ENCODE measurements around the gene MATN3.

Gene MATN3

DNA sequence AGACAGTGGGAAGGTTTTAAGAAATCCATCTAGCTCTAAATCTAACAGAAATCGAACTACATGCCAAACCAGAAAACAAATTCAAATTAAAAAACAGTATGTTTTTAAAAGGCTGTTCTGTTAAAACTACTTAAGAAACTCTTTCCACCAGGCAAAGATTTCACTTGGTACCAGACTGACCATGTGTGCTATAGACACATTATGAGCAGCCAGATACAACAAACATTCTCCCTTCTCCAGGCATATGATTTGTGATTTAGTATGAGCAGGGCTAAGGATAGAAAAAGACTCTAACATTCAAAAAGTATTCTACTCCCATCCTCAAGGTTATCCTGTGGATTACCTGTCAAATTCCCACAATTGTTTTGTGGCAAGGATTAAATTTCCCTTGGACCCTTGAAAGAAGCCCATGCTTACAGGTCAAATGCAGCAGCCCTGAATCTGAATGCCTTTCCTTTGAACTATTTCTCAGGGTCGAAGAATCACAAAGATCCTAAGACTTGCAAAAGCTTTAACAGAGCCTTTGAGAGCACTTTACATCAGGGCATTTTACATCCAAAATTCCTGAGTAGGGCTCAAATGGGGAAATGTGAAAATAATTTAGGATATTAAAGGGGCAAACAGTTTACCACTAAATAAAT is 68.1 kb downstream of the MATN3 start:
- ATAC-seq, result no peak
- TF ChIP-seq ZFP30 (CRISPR knock-in tag; IDR thresholded peaks at IDR 0.05) (no peak), ZNF70 (CRISPR knock-in tag; IDR thresholded peaks at IDR 0.05) (no peak), PPARA (CRISPR knock-in tag; IDR thresholded peaks at IDR 0.05; ENCODE audit: borderline replicate concordance) (no peak), OSR1 (CRISPR knock-in tag; IDR thresholded peaks at IDR 0.05) (no peak), SNAI2 (CRISPR knock-in tag; IDR thresholded peaks at IDR 0.05) (no peak), TOX (CRISPR knock-in tag; IDR thresholded peaks at IDR 0.05; ENCODE audit: borderline replicate concordance) (no peak), ESRRG (CRISPR knock-in tag; IDR thresholded peaks at IDR 0.05) (no peak), BACH2 (CRISPR knock-in tag; IDR thresholded peaks at IDR 0.05; ENCODE audit: borderline replicate concordance) (no peak)
- TF ChIP-seq, protein P1, sequence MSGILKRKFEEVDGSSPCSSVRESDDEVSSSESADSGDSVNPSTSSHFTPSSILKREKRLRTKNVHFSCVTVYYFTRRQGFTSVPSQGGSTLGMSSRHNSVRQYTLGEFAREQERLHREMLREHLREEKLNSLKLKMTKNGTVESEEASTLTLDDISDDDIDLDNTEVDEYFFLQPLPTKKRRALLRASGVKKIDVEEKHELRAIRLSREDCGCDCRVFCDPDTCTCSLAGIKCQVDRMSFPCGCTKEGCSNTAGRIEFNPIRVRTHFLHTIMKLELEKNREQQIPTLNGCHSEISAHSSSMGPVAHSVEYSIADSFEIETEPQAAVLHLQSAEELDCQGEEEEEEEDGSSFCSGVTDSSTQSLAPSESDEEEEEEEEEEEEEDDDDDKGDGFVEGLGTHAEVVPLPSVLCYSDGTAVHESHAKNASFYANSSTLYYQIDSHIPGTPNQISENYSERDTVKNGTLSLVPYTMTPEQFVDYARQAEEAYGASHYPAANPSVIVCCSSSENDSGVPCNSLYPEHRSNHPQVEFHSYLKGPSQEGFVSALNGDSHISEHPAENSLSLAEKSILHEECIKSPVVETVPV (CRISPR knock-in tag; IDR thresholded peaks at IDR 0.05), result no peak
- TF ChIP-seq, protein P2, sequence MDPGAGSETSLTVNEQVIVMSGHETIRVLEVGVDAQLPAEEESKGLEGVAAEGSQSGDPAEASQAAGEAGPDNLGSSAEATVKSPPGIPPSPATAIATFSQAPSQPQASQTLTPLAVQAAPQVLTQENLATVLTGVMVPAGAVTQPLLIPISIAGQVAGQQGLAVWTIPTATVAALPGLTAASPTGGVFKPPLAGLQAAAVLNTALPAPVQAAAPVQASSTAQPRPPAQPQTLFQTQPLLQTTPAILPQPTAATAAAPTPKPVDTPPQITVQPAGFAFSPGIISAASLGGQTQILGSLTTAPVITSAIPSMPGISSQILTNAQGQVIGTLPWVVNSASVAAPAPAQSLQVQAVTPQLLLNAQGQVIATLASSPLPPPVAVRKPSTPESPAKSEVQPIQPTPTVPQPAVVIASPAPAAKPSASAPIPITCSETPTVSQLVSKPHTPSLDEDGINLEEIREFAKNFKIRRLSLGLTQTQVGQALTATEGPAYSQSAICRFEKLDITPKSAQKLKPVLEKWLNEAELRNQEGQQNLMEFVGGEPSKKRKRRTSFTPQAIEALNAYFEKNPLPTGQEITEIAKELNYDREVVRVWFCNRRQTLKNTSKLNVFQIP (CRISPR knock-in tag; IDR thresholded peaks at IDR 0.05; ENCODE audit: borderline replicate concordance, low read depth), result no peak
- TF ChIP-seq, protein P3, sequence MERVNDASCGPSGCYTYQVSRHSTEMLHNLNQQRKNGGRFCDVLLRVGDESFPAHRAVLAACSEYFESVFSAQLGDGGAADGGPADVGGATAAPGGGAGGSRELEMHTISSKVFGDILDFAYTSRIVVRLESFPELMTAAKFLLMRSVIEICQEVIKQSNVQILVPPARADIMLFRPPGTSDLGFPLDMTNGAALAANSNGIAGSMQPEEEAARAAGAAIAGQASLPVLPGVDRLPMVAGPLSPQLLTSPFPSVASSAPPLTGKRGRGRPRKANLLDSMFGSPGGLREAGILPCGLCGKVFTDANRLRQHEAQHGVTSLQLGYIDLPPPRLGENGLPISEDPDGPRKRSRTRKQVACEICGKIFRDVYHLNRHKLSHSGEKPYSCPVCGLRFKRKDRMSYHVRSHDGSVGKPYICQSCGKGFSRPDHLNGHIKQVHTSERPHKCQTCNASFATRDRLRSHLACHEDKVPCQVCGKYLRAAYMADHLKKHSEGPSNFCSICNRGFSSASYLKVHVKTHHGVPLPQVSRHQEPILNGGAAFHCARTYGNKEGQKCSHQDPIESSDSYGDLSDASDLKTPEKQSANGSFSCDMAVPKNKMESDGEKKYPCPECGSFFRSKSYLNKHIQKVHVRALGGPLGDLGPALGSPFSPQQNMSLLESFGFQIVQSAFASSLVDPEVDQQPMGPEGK (CRISPR knock-in tag; IDR thresholded peaks at IDR 0.05; ENCODE audit: borderline replicate concordance), result no peak
- TF ChIP-seq, protein P4, sequence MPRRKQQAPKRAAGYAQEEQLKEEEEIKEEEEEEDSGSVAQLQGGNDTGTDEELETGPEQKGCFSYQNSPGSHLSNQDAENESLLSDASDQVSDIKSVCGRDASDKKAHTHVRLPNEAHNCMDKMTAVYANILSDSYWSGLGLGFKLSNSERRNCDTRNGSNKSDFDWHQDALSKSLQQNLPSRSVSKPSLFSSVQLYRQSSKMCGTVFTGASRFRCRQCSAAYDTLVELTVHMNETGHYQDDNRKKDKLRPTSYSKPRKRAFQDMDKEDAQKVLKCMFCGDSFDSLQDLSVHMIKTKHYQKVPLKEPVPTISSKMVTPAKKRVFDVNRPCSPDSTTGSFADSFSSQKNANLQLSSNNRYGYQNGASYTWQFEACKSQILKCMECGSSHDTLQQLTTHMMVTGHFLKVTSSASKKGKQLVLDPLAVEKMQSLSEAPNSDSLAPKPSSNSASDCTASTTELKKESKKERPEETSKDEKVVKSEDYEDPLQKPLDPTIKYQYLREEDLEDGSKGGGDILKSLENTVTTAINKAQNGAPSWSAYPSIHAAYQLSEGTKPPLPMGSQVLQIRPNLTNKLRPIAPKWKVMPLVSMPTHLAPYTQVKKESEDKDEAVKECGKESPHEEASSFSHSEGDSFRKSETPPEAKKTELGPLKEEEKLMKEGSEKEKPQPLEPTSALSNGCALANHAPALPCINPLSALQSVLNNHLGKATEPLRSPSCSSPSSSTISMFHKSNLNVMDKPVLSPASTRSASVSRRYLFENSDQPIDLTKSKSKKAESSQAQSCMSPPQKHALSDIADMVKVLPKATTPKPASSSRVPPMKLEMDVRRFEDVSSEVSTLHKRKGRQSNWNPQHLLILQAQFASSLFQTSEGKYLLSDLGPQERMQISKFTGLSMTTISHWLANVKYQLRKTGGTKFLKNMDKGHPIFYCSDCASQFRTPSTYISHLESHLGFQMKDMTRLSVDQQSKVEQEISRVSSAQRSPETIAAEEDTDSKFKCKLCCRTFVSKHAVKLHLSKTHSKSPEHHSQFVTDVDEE (CRISPR knock-in tag; IDR thresholded peaks at IDR 0.05), result no peak

DNA sequence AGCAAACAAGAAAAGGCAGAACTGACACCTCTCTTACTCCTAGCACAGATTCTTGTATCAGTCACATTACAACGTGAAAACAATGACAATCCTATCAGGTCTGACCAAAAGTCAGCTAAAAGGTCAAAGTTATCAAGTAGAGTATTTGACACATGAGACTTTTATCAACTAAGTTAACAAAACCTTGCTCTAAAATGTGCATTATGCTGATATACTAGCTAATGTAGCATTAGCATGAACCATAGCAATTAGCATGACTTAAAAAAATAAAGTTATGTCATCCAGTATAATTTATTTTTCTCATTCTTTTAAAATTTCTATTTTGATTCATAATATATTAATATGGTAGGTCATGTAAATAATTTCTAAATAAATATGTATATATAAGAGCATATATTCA is 69.3 kb downstream of the MATN3 start:
- no peak for ATAC-seq
- no peak for TF ChIP-seq BACH2 (CRISPR knock-in tag; IDR thresholded peaks at IDR 0.05; ENCODE audit: borderline replicate concordance)
- no peak for TF ChIP-seq ARNTL (CRISPR knock-in tag; IDR thresholded peaks at IDR 0.05; ENCODE audit: borderline replicate concordance, low read depth)
- no peak for TF ChIP-seq TOX (CRISPR knock-in tag; IDR thresholded peaks at IDR 0.05; ENCODE audit: borderline replicate concordance)
- TF ChIP-seq RARB (CRISPR knock-in tag; IDR thresholded peaks at IDR 0.05), result no peak
- TF ChIP-seq ZFP3 (CRISPR knock-in tag; IDR thresholded peaks at IDR 0.05), result no peak
- TF ChIP-seq ZNF565 (CRISPR knock-in tag; conservative IDR thresholded peaks at IDR 0.05; ENCODE audit: low read depth), result no peak
- TF ChIP-seq ZNF70 (CRISPR knock-in tag; IDR thresholded peaks at IDR 0.05), result no peak
- no peak for TF ChIP-seq ZFP30 (CRISPR knock-in tag; IDR thresholded peaks at IDR 0.05)
- TF ChIP-seq, protein P3 (CRISPR knock-in tag; IDR thresholded peaks at IDR 0.05; ENCODE audit: borderline replicate concordance), result no peak
- TF ChIP-seq ZNF8 (CRISPR knock-in tag; IDR thresholded peaks at IDR 0.05), result no peak
- TF ChIP-seq, protein P5, sequence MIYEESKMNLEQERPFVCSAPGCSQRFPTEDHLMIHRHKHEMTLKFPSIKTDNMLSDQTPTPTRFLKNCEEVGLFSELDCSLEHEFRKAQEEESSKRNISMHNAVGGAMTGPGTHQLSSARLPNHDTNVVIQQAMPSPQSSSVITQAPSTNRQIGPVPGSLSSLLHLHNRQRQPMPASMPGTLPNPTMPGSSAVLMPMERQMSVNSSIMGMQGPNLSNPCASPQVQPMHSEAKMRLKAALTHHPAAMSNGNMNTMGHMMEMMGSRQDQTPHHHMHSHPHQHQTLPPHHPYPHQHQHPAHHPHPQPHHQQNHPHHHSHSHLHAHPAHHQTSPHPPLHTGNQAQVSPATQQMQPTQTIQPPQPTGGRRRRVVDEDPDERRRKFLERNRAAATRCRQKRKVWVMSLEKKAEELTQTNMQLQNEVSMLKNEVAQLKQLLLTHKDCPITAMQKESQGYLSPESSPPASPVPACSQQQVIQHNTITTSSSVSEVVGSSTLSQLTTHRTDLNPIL (CRISPR knock-in tag; IDR thresholded peaks at IDR 0.05; ENCODE audit: low read depth), result no peak
- TF ChIP-seq ESRRG (CRISPR knock-in tag; IDR thresholded peaks at IDR 0.05), result no peak

Data from SK-N-SH treated with all-trans-retinoic acid at 6 μM for 48 hours (cell line).